Activated T-cell treated with anti-CD3 and anti-CD28 coated beads, Interleukin-2, amount 50 U/mL, for 1 hour (primary cell): ENCODE data around the gene ZC3H12D.
A peak's percentile ranks its signal among the peaks of the same experiment; 100 is the strongest.
"Not testable (repeated sequence)": the region's sequence is repeated elsewhere in the genome, so short reads cannot be mapped to it uniquely, and the experiment has no call there.

Source experiments
- DNase-seq: peaks from one replicate; pipeline ENCODE4 v3.0.0-alpha.2; 2020

The ZC3H12D gene

GRCh38 chr6:149483334-149483725 lies 1.5 kb downstream of the ZC3H12D start:
- no peak for DNase-seq

GRCh38 chr6:149482545-149483333 lies 2.1 kb downstream of the ZC3H12D start:
- peak; percentile 53 for DNase-seq

- peak; percentile 65 for DNase-seq
Observed at GRCh38 chr6:149480502-149481280, 4.1 kb downstream of the ZC3H12D start.

- DNase-seq = no peak
Observed at GRCh38 chr6:149478631-149479314, 6.0 kb downstream of the ZC3H12D start.

DNA sequence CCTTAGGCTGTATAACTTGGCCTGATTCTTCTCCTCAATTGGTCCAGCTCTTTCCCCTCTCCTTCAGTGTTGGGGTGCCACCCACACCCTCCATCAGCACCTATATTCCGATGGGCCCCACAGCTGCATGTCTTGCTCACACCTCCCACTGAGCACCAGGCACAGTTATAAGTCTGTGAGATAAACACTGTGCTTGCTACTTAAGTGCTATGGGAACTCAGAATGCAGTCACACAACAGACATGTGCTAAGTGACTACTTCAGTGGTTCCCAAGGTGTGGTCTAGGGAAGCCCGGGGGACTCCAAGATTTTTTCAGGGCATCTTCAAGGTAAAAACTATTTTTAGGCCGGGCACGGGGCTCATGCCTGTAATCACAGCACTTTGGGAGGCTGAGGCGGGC lies 7.3 kb downstream of the ZC3H12D start:
- no peak for DNase-seq

DNA sequence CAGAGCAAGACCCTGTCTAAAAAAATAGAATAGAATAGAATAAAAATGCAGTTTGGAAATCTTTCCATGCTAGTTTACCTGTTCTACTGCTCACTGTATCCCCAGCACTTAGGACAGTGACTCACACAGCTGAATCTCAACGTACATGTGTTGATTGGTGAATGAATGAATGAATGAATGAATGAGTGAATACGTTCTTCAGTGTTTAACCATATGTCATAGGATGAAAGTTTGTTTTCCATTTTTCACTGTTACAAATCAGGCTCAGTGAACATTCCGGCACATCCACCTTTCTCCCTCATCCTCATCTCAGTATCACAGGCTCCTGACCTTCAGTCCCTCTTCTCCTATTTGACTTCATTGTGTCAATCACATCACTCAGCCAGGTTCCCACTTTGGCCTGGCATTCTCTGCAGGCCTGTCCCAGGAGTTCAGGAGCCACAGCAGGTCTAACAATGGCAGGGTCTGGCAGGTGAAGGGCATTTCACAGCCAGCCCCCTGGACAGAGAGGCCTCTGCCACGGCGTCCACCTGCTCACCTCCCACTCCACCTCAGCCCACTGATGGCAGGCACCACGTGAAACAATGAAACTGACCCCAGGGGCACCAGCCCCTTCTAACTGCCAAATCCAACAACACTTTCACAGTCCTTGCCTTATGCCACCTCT lies 7.9 kb downstream of the ZC3H12D start:
- DNase-seq = no peak

- peak; percentile 22 for DNase-seq
Observed at GRCh38 chr6:149474108-149474935, 10.5 kb downstream of the ZC3H12D start.

DNA sequence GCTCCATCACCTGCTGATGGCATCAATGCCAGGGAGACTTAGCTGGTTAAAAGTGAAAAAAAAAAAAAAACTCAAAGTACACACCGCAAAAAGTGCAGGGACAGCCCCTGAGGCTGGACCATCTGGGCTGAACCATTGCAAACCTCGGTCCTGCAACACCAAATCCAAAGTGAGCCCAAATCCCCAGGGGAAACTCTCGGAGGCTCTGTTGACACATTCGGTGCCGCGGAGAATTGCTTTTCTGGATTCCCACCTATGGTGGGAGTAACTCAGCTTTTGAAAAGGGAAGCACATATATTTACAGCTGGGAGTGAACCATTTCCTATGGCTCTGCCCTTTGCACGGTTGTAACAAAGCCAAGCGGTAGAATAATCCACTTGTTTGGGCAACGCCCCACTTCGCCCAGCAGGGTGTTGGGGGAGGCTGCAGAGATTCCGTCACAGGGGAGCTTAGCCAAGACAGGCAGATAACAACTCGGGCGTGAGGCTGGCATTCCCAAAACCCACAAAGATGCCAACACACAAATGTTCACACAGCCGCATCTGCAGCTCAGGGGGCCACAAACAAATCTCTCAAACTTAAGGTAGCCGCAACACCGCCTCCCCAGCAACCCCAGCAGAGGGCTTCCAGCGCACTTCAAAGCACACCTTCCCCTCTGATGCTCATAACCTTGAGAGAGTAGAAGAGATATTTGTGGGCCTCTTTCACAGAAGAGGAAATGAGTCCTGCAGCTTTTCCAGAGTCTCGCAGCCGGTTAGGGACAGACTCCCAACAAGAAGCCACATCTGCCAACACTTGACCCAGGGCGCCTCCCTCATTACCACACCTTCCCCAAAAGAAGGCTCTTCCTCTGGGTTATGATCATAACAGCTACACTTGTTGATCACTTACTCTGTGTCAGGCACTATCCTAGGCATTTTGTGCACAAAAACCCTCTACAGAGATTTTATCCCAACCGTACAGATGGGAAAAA lies 11.4 kb downstream of the ZC3H12D start:
- DNase-seq = no peak

DNA sequence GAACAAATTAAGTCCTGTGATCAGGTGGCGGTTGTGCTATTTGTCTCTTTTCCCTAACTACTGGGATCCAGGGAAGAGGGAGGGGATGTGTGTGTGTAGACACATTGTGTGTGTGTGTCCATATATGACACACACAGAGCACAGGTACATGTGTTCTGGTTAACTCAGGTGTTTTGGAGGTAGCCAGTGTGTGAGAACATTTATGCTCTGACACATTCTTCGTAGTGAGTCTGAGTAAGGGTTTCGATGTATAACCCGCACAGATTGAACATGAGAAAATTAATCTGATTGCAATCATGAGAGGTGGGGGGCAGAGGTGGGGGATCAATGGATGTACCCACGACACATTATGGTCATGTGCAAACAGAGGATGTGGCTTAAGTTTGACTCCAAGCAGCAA lies 12.6 kb downstream of the ZC3H12D start:
- DNase-seq = no peak

- DNase-seq = no peak
Observed at GRCh38 chr6:149471801-149472200, 13.0 kb downstream of the ZC3H12D start.

DNA sequence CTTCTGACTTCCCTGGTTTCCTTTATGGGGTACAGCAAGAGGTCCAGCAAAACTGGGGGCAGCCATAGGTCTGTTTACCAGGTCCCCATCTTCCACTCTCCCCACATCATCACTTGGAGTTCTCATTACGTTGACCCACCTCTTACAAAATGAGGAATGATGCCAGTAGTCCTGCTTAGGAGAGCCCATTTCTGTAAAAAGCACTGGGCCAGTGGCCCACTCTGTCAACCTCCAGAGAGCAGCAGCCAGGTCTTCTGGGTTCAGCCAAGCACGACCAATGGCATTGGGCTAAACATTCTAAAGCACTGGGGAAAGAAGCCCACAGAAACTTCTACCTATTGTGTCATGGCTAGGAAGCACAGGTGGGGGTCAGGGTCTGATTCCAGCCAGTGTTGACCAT lies 13.9 kb downstream of the ZC3H12D start:
- DNase-seq = no peak

- DNase-seq = no peak
Observed at GRCh38 chr6:149468179-149468578, 16.6 kb downstream of the ZC3H12D start.

DNA sequence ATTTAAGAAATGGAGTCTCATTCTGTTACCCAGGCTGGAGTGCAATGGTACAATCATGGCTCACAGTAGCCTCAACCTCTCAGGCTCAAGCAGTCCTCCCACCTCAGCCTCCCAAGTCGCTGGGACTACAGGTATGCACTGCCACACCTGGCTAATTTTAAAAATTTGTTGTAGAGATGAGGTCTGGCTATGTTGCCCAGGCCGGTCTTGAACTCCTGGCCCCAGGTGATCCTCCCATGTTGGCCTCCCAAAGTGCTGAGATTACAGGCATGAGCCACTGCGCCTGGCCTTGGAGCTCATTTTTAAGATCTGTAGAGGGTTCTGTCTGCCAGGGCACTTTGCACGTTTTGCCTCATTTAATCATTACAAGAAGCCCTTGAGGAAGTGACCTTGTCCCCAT lies 17.5 kb downstream of the ZC3H12D start:
- DNase-seq = no peak

DNA sequence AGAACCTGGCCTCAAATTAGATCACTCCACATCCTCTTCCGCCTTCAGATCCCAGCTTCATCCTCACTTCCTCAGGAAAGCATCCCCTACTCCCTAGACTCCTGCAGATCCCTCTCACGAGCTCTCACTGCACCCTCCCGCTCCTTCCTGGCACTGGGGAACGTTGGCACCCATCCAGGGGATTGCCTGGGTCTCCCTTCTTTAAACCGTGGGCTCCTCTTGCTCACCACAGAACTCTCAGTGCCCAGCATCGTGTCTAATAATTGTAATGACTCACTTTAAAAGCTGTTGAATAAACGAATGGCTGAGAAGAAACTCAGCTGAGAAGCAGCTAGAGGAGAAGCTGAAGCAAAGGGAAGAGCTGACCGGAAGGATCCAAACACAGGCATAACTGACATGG lies 20.4 kb downstream of the ZC3H12D start:
- no peak for DNase-seq

DNA sequence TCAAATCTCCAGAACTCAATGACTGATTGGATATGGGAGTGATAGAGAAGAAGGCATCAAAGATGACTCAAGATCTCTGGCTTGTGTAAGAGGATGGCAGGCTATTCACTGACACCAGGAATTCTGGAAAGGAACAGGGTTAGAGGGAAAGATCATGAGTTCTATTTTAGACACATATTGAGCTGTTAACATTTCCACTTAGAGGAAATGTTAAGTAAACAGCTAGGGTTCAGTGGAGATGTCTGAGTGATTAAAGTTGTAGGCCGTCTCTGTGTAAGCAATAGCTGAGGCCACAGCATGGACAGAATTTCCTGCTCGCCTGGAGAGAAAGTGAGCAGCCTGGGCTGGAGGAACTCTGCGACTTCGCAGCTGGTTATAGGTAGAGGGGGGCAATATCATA lies 21.0 kb downstream of the ZC3H12D start:
- DNase-seq = no peak

DNA sequence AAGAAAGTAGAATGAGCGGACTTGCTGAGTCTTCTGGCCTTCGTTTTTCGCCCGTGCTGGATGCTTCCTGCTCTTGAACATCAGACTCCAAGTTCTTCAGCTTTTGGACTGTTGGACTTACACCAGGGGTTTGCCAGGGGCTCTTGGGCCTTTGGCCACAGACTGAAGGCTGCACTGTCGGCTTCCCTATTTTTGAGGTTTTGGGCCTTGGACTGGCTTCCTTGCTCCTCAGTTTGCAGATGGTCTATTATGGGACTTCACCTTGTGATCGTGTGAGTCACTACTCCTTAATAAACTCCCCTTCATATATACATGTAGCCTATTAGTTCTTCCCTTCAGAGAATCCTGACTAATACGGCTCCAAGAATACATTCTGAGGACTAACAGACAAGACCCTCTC lies 22.1 kb downstream of the ZC3H12D start:
- DNase-seq = not testable (repeated sequence)

GRCh38 chr6:149461670-149462069 lies 23.1 kb downstream of the ZC3H12D start:
- DNase-seq = no peak

DNA sequence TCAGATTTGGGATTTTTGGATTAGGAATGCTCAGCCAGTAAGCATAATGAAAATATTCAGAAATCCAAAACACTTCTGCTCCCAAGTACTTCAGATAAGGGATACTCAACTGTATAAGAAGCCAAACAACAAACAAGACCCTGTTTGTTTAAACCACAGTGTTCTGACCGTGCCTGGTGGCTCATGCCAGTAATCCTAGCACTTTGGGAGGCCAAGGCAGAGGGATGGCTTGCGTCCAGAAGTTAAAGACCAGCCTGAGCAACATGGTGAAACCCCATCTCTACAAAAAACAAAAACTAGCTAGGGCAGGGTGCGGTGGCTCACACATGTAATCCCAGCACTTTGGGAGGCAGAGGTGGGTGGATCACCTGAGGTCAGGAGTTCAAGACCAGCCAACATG lies 24.6 kb downstream of the ZC3H12D start:
- not testable (repeated sequence) for DNase-seq

DNA sequence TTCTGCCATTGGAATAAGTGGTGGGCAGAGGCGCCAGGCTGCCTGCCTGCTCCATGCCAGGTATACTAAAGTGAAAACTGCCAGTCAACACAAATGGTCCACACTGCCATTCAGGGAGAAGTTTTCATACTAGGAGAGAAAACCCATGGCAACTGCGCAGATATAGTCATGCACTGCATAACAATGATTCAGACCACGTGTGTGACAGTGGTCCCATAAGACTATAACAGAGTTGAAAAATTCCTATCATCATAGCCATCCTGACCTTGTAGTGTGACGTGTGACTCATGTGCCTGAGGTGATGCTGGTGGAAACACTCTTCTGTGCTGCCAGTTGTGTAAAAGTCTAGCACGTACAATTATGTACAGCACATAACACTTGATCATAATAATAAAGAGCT lies 25.1 kb downstream of the ZC3H12D start:
- peak; percentile 8 for DNase-seq

DNA sequence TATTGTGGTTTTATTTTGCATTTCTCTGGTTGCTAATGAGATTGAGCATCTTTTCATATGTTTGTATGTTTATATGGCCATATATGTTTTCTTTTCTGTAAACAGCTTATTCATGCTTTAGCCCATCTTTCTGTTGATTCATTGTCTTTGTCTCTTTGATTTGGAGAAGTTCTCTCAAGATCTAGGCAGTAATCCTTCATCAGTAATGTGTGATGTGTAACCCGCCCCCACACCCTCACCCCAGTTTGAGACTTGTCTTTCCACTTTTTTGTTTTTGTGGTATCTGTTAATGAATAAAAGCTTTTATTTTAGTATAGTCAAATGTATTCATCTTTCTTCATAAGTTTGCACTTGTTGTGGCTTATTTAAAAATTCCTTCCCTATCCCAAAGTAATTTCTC lies 26.0 kb downstream of the ZC3H12D start:
- no peak for DNase-seq

DNA sequence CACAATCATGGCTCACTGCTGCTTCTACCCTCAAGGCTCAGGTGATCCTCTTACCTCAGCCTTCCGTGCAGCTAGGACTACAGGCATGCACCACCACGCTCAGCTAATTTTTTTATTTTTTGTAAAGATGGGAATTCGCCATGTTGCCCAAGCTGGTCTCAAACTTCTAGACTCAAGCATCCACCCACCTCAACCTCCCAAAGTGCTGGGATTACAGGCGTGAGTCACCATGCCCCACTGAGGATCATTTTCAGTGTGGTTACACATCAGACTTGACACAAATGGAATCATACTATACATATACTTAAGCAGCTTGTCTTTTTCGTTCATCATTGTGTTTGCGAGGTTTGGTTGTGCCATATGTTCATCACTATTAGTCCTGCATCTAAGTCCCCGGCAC lies 26.6 kb downstream of the ZC3H12D start:
- peak; percentile 11 for DNase-seq
